Measurements from ENCODE around the gene PLSCR2.
"Not testable (repeated sequence)": the region's sequence is repeated elsewhere in the genome, so short reads cannot be mapped to it uniquely, and the experiment has no call there.

PLSCR2 gene

GRCh38 chr3:146498002-146498736, 28.8 kb upstream of the PLSCR2 start:
- TF ChIP-seq CTCF (IDR thresholded peaks at IDR 0.05) = no peak
- H3K27ac ChIP-seq = no peak overlapping the region
- no peak for DNase-seq (ENCODE audit: low spot score)
- no peak overlapping the region for H3K4me3 ChIP-seq

GRCh38 chr3:146497145-146497843, 27.9 kb upstream of the PLSCR2 start:
- not testable (repeated sequence) for H3K4me3 ChIP-seq; DNase-seq (ENCODE audit: low spot score); H3K27ac ChIP-seq

- no peak overlapping the region for H3K27ac ChIP-seq
- no peak for DNase-seq (ENCODE audit: low spot score)
- TF ChIP-seq CTCF (IDR thresholded peaks at IDR 0.05) = no peak
- no peak overlapping the region for H3K4me3 ChIP-seq
These were observed 27.4 kb upstream of the PLSCR2 start for GRCh38 chr3:146496726-146497125.

- no peak for TF ChIP-seq CTCF (IDR thresholded peaks at IDR 0.05)
- Histone ChIP-seq H3K4me3 (no peak overlapping the region), H3K27ac (no peak overlapping the region)
- DNase-seq (ENCODE audit: low spot score) = no peak
These were observed 26.9 kb upstream of the PLSCR2 start for GRCh38 chr3:146496251-146496650.

GRCh38 chr3:146493761-146494160, 24.4 kb upstream of the PLSCR2 start:
- TF ChIP-seq CTCF (IDR thresholded peaks at IDR 0.05) = no peak
- DNase-seq (ENCODE audit: low spot score) = no peak
- H3K27ac ChIP-seq = no peak overlapping the region
- H3K4me3 ChIP-seq = no peak overlapping the region

GRCh38 chr3:146493221-146493620, 23.9 kb upstream of the PLSCR2 start:
- Histone ChIP-seq H3K27ac (no peak overlapping the region), H3K4me3 (no peak overlapping the region)
- DNase-seq (ENCODE audit: low spot score) = no peak
- no peak for TF ChIP-seq CTCF (IDR thresholded peaks at IDR 0.05)

- Histone ChIP-seq H3K4me3 (no peak overlapping the region), H3K27ac (no peak overlapping the region)
- TF ChIP-seq CTCF (IDR thresholded peaks at IDR 0.05) = no peak
- DNase-seq (ENCODE audit: low spot score) = no peak
These were observed 21.9 kb upstream of the PLSCR2 start for GRCh38 chr3:146491303-146491702.

Measured in coronary artery (tissue), 2 donors.